ENCODE measurements around the gene POLD4. TPM values are rescaled to one million over a fixed set of nuclear protein-coding genes. Genes with fewer than 3 reads are reported as not detected.

POLD4 gene
- total RNA-seq, 2 experiments from 2014 or later, result 52.7 to 53.7 TPM

DNA sequence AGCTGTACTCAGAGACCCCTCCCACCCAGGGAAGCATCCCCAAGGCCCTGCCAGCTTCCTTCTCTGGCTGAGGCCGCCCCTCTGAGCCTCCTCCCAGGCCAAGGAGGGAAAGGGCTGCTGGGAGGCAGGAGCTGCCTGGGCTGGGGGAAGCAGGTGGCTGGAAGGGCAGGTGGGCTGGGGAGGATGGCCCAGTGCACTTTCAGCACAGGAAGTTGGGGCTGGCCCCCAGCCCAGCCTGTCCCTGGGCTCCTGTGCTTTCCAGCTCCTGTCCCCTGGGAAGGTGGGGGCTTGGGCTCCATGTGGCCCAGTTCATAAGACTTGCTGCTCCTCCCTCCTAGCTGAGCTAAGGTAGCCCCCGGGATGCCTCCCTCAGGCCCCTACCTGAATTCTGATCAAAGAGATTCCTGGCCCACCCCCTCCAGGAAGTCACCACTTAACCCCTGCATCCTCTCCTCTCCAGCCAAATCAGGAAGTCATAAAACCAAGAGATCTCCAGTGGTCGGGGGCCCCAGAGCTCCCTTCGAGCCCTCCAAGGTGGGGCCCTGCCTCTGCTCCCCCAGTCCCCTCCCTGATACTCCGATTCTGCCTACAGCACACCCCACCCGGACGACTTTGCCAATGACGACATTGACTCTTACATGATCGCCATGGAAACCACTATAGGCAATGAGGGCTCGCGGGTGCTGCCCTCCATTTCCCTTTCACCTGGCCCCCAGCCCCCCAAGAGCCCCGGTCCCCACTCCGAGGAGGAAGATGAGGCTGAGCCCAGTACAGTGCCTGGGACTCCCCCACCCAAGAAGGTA is 43.4 kb upstream of the POLD4 start:
- Mint-ChIP-seq H3K27ac (peak overlapping the region; percentile 71), H3K4me3 (peak overlapping the region; percentile 24), H3K27me3 (no peaks in the 10 kb centered on the region), H3K36me3 (ENCODE audit: low read depth) (peaks cover 52% of the 10 kb centered on the region), H3K4me1 (peaks cover 51% of the 10 kb centered on the region), H3K9me3 (no peaks in the 10 kb centered on the region)
- ChIA-PET POLR2A (interaction anchor here (0.6 to 0.7 kb wide), 2 partner anchors 44 to 532 kb away, joined by 3 to 5 read pairs; partner anchors contain the start of gene POLD4), CTCF (interaction anchor here (0.8 to 38.4 kb wide), 5 partner anchors 8 to 79 kb away, joined by 3 to 841 read pairs (median 6); partner anchors contain the start of genes CLCF1 and POLD4)
- DNase-seq, result no peak

DNA sequence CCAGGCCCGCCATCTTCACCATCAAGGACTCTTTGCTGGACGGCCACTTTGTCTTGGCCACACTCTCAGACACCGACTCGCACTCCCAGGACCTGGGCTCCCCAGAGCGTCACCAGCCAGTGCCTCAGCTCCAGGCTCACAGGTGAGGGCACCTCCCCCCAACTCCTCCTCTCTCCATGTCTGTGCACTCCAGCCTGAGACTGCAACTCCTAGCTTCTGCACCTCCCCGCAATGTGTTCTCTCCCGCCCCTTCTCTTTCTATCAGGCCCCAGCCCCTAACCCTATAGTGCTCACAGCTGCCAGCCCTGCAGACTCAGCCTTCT is 42.9 kb upstream of the POLD4 start:
- DNase-seq, result no peak
- POLR2A ChIA-PET, result interaction anchor here (0.6 to 0.7 kb wide), 2 partner anchors 43 to 531 kb away, joined by 3 to 5 read pairs; partner anchors contain the start of gene POLD4
- H3K4me1 Mint-ChIP-seq, result peaks cover 53% of the 10 kb centered on the region
- H3K36me3 Mint-ChIP-seq (ENCODE audit: low read depth), result peaks cover 52% of the 10 kb centered on the region
- H3K4me3 Mint-ChIP-seq, result peak overlapping the region; percentile 10
- no peaks in the 10 kb centered on the region for H3K9me3 Mint-ChIP-seq
- CTCF ChIA-PET, result interaction anchor here (0.8 to 38.4 kb wide), 4 partner anchors 9 to 79 kb away, joined by 3 to 841 read pairs (median 6); partner anchors contain the start of genes CLCF1 and POLD4
- H3K27ac Mint-ChIP-seq, result peak overlapping the region; percentile 71
- H3K27me3 Mint-ChIP-seq, result no peaks in the 10 kb centered on the region

DNA sequence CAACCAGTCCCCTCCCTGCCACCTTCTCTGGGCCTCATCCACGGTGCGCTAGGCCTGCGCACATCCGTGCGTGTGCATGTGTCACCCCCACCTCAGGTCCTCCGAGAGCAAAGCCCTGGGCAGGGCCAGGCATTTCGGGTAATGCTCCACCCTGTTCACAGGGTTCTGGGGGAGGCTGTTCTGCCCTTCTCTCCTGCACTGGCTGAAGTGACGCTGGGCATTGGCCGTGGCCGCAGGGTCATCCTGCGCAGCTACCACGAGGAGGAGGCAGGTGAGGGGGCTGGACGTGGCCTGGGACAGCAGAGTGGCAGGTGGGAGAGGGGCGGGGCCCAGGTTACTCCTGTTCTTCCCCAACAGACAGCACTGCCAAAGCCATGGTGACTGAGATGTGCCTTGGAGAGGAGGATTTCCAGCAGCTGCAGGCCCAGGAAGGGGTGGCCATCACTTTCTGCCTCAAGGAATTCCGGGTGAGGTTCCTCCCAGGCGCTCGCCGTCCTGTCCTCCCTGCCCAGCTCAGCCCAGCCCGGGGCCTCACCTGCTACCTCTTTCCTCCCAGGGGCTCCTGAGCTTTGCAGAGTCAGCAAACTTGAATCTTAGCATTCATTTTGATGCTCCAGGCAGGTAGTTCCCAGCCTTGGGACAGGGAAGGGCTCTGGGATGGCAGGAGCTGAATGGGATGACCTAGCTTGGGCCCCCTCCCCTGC is 42.4 kb upstream of the POLD4 start:
- Mint-ChIP-seq H3K4me1 (peaks cover 58% of the 10 kb centered on the region), H3K27me3 (no peaks in the 10 kb centered on the region), H3K9me3 (no peaks in the 10 kb centered on the region), H3K4me3 (peak overlapping the region; percentile 10), H3K36me3 (ENCODE audit: low read depth) (peaks cover 49% of the 10 kb centered on the region), H3K27ac (peak overlapping the region; percentile 71)
- CTCF ChIA-PET, result interaction anchor here (0.8 to 38.4 kb wide), 4 partner anchors 9 to 78 kb away, joined by 3 to 841 read pairs (median 6); partner anchors contain the start of genes CLCF1 and POLD4
- POLR2A ChIA-PET, result no interaction called here
- DNase-seq, result no peak

DNA sequence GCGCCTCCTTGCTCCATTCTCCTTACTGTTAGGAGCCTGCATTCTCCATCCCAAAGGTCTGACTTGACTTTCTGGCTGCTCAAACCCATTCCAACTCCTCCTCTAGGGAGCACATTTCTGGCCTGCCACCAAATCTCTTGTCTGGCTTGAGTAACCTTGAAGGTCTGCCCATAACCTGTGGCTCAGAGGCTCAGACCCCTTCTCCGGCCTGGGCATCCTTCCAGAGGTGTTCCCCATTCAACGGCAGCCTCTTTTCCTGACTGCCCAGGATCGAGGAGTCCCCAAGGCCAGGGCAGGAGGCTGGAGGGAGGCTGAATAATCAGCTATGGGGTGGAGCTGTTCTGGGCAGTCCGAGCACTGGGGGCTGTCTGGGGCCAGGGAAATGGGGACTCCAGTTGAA is 40.6 kb upstream of the POLD4 start:
- no peak for DNase-seq
- no peak overlapping the region for H3K27ac Mint-ChIP-seq
- ChIA-PET POLR2A (no interaction called here), CTCF (interaction anchor here (1.1 to 38.4 kb wide), 6 partner anchors 7 to 180 kb away, joined by 3 to 841 read pairs (median 6); partner anchors contain the start of genes CLCF1, POLD4 and PPP1CA)
- peak overlapping the region; percentile 91 for H3K4me3 Mint-ChIP-seq
- no peaks in the 10 kb centered on the region for H3K9me3 Mint-ChIP-seq
- no peaks in the 10 kb centered on the region for H3K27me3 Mint-ChIP-seq
- peaks cover 39% of the 10 kb centered on the region for H3K36me3 Mint-ChIP-seq (ENCODE audit: low read depth)
- H3K4me1 Mint-ChIP-seq, result peaks cover 55% of the 10 kb centered on the region

DNA sequence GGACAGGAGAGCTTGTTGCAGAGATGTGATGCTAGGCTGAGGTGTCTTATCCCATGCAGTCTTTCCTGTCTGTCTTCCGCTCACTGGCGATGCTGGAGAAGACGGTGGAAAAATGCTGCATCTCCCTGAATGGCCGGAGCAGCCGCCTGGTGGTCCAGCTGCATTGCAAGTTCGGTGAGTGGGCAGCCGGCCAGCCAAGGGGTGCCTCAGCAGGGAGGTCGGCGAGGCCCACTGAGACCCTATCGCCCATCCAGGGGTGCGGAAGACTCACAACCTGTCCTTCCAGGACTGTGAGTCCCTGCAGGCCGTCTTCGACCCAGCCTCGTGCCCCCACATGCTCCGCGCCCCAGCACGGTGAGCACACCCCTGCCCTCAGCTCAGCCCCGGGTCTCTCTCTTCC is 40.1 kb upstream of the POLD4 start:
- CTCF ChIA-PET, result interaction anchor here (1.4 to 38.4 kb wide), 5 partner anchors 8 to 76 kb away, joined by 4 to 841 read pairs (median 6); partner anchors contain the start of genes CLCF1, POLD4 and PPP1CA
- no peak for DNase-seq
- no peaks in the 10 kb centered on the region for H3K9me3 Mint-ChIP-seq
- H3K36me3 Mint-ChIP-seq (ENCODE audit: low read depth), result peaks cover 37% of the 10 kb centered on the region
- H3K27ac Mint-ChIP-seq, result no peak overlapping the region
- no peaks in the 10 kb centered on the region for H3K27me3 Mint-ChIP-seq
- peak overlapping the region; percentile 91 for H3K4me3 Mint-ChIP-seq
- POLR2A ChIA-PET, result no interaction called here
- peaks cover 54% of the 10 kb centered on the region for H3K4me1 Mint-ChIP-seq

DNA sequence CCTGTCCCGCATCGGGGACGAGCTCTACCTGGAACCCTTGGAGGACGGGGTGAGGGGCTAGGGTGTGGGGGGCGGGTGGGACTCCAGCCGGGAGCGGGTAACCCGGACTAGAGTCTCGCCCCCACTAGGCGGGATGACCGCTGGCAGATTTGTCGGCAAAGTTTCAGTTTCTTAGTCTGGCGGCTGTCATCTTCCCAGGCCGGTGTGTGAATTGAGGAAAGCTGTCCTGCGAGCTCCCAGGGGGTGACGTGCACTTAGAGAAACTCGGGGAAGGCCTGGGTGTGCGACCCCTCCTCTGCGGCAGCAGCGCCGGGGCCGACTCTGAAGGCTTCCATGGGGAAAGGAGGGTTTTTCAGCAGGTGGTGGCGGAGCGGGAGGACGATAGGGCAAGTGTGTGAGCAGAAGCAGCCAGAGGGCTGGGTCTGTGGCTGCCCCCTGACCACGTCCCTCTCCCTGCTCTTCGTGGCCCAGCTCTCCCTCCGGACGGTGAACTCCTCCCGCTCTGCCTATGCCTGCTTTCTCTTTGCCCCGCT is 38.9 kb upstream of the POLD4 start:
- Mint-ChIP-seq H3K4me1 (peaks cover 44% of the 10 kb centered on the region), H3K9me3 (no peaks in the 10 kb centered on the region), H3K4me3 (peak overlapping the region; percentile 91), H3K27me3 (peaks cover 2% of the 10 kb centered on the region), H3K27ac (peak overlapping the region; percentile 63), H3K36me3 (ENCODE audit: low read depth) (peaks cover 28% of the 10 kb centered on the region)
- DNase-seq, result no peak
- ChIA-PET POLR2A (interaction anchor here (0.5 to 1.6 kb wide), 4 partner anchors 9 to 46 kb away, joined by 3 to 6 read pairs (median 3); partner anchors contain the start of genes PPP1CA and RPS6KB2), CTCF (interaction anchor here (0.9 to 38.4 kb wide), 10 partner anchors 9 to 115 kb away, joined by 3 to 841 read pairs (median 4); partner anchors contain the start of genes CDK2AP2, CLCF1, POLD4 and PPP1CA)

DNA sequence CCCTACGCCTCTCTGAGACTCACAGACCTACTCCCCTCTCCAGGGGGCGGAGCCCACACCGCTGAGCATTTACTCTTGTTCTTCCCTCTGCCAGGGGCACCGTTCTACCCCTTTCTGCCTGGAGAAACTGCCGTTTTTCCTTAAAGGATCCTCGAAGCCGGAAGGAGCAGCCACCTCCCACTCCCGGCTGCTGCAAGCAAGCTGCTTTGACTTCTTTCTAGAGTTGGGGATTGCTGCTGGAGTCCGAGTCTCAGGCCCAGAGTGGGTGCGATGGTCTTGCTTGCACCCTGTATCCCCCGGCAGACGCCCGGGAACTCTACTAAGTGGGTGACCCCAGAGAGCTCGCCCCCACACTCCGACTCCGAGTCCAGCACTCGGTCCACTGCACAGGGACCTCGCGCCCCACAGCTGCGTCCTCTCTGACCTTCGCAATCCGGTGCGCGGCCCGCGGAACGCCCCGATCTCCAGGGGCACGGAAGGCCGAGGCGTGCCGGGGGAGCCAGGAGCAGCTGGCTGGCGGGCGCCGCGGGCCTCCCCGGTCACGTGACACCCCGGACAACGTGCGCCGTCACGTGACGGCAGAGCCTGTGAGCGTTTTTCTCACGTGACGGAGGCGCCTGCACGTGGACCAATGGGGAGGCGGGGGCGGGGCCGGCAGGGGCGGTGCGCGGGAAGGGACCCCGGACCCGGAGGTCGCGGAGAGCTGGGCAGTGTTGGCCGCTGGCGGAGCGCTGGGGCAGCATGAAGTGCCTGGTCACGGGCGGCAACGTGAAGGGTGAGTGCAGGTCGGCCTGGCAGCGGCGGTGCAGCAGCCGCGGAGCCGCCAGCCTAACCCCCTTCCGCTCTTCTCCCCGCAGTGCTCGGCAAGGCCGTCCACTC is 38.2 kb upstream of the POLD4 start, which contains the start of gene RAD9A:
RAD9A (plus strand) TSS at position 683 of the 879 bp plus-strand sequence; CDS start at position 742, 59 bp downstream.
- CTCF ChIA-PET, result interaction anchor here (0.9 to 38.4 kb wide), 10 partner anchors 10 to 116 kb away, joined by 3 to 841 read pairs (median 4); partner anchors contain the start of genes CDK2AP2, CLCF1, POLD4 and PPP1CA
- Mint-ChIP-seq H3K27ac (peak within 1 kb of the TSS; percentile 78), H3K4me1 (peaks cover 38% of the 10 kb centered on the region), H3K4me3 (peak within 1 kb of the TSS; percentile 91), H3K27me3 (peaks cover 2% of the 10 kb centered on the region), H3K36me3 (ENCODE audit: low read depth) (peaks cover 23% of the 10 kb centered on the region), H3K9me3 (no peaks in the 10 kb centered on the region)
- POLR2A ChIA-PET, result interaction anchor here (0.8 to 1.6 kb wide), 3 partner anchors 10 to 47 kb away, joined by 3 to 6 read pairs (median 3); partner anchors contain the start of gene PPP1CA
- DNase-seq, result peak; percentile 94

DNA sequence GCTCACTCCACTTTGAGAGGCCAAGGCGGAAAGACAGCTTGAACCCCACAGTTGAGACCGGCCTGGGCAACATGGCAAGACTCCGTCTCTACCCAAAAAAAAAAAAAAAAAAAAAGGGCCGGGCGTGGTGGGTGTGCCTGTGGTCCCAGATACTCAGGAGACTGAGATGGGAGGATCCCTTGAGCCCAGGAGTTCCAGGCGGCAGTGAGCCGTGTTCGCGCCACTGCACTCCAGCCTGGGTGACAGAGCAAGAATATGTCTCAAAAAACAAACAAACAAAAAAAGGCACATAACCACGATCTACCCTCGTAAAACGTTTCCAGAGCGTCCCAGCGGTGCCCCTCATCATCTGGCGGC is 37.6 kb upstream of the POLD4 start:
- H3K27ac Mint-ChIP-seq, result peak overlapping the region; percentile 78
- H3K36me3 Mint-ChIP-seq (ENCODE audit: low read depth), result peaks cover 19% of the 10 kb centered on the region
- H3K4me3 Mint-ChIP-seq, result peak overlapping the region; percentile 91
- H3K27me3 Mint-ChIP-seq, result peaks cover 2% of the 10 kb centered on the region
- DNase-seq, result no peak
- ChIA-PET POLR2A (no interaction called here), CTCF (interaction anchor here (0.6 to 38.4 kb wide), 6 partner anchors 10 to 167 kb away, joined by 3 to 841 read pairs (median 18); partner anchors contain the start of genes CLCF1, POLD4 and PPP1CA)
- H3K4me1 Mint-ChIP-seq, result peaks cover 34% of the 10 kb centered on the region
- H3K9me3 Mint-ChIP-seq, result no peaks in the 10 kb centered on the region

DNA sequence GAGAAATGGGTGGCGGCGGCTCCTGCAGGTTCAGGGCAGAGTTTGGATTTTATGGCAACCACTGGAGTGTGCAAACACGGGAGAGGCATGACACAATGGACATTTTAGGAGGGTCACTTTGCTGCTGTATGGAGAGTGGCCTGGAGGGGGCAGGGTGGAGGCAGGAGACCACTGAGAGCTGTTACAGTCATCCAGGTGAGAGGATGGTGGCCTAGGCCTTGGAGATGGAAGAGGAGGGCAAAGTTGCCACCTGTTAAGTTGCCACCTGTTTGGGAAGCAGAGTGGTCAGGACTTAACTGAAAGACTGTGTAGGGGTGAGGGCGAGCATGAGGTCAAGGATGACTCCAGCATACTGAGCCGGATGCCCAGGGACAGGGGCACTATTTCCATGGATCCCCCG is 36.1 kb upstream of the POLD4 start:
- H3K9me3 Mint-ChIP-seq, result no peaks in the 10 kb centered on the region
- H3K27me3 Mint-ChIP-seq, result peaks cover 10% of the 10 kb centered on the region
- peak; percentile 62 for DNase-seq
- peaks cover 34% of the 10 kb centered on the region for H3K4me1 Mint-ChIP-seq
- POLR2A ChIA-PET, result no interaction called here
- peak overlapping the region; percentile 62 for H3K4me3 Mint-ChIP-seq
- CTCF ChIA-PET, result interaction anchor here (0.6 to 38.4 kb wide), 5 partner anchors 8 to 97 kb away, joined by 4 to 841 read pairs (median 6); partner anchors contain the start of genes CLCF1, POLD4 and PPP1CA
- peak overlapping the region; percentile 48 for H3K27ac Mint-ChIP-seq
- peaks cover 11% of the 10 kb centered on the region for H3K36me3 Mint-ChIP-seq (ENCODE audit: low read depth)

DNA sequence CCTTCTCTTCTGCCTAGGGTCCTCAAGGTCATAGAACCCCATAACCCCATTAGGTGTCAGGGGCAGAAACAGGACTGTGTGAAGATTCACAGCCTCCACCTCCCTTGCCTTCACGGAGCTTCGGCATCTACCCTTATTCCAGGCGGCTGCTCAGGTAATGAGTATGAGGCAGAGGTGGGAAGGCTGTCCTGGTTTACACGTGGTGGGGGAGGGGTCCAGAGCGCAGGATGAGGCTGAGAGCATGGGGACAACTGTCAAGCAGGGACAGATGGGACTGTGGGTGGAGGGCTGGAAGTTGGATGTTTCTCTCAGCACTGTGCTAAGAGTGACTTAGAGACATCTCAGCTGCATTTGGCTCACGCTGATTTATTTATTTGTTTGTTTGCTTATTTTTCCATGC is 34.2 kb upstream of the POLD4 start:
- peaks cover 20% of the 10 kb centered on the region for H3K4me1 Mint-ChIP-seq
- POLR2A ChIA-PET, result interaction anchor here (0.7 kb wide), 1 partner anchor 35 kb away, joined by 4 read pairs; no protein-coding TSS in a partner anchor
- peaks cover 13% of the 10 kb centered on the region for H3K27me3 Mint-ChIP-seq
- CTCF ChIA-PET, result interaction anchor here (0.9 to 38.4 kb wide), 4 partner anchors 14 to 81 kb away, joined by 3 to 841 read pairs (median 10); partner anchors contain the start of genes CLCF1, POLD4, PPP1CA and TMEM134
- H3K9me3 Mint-ChIP-seq, result no peaks in the 10 kb centered on the region
- H3K36me3 Mint-ChIP-seq (ENCODE audit: low read depth), result peaks cover 4% of the 10 kb centered on the region
- no peak overlapping the region for H3K27ac Mint-ChIP-seq
- DNase-seq, result no peak
- no peak overlapping the region for H3K4me3 Mint-ChIP-seq

DNA sequence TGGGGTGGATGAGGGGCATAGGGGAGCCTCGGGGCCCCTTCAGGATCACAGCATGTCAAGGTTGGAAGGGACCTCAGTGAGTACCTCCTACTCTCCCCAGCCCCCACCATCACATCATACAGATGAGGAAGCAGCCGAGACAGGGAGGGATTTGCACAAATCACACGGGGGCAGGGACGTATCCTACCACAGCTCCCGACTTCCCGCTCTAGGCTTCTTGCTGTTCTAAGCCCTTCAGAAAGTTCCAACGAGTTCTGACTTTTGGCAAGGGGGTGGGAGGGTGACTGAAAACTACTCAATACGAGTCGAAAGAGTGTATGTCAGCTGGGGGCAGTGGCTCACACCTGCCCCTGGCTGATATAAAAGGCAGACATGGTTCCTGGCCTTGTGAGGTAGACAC is 33.7 kb upstream of the POLD4 start:
- H3K4me3 Mint-ChIP-seq, result no peak overlapping the region
- H3K27ac Mint-ChIP-seq, result no peak overlapping the region
- POLR2A ChIA-PET, result interaction anchor here (0.7 kb wide), 1 partner anchor 34 kb away, joined by 4 read pairs; no protein-coding TSS in a partner anchor
- H3K36me3 Mint-ChIP-seq (ENCODE audit: low read depth), result no peaks in the 10 kb centered on the region
- H3K9me3 Mint-ChIP-seq, result no peaks in the 10 kb centered on the region
- no peak for DNase-seq
- H3K27me3 Mint-ChIP-seq, result peaks cover 14% of the 10 kb centered on the region
- CTCF ChIA-PET, result interaction anchor here (0.9 to 38.4 kb wide), 6 partner anchors 11 to 306 kb away, joined by 3 to 841 read pairs (median 4); partner anchors contain the start of genes CLCF1, POLD4, PPP1CA and TMEM134
- H3K4me1 Mint-ChIP-seq, result peaks cover 20% of the 10 kb centered on the region
